GM21717 (cell line): ENCODE data around the gene TGFBR3.

Experiments
- ATAC-seq: cut with Tn5 transposase; IDR thresholded peaks from one replicate; pipeline ENCODE4 v1.9.1; 2021; ENCODE audit warnings: mild to moderate bottlenecking, moderate library complexity; ENCODE audit not compliant: unreplicated experiment

The TGFBR3 gene

GRCh38 chr1:91803847-91804545 lies 82.0 kb downstream of the TGFBR3 start:
- peak; percentile 94 for ATAC-seq

DNA sequence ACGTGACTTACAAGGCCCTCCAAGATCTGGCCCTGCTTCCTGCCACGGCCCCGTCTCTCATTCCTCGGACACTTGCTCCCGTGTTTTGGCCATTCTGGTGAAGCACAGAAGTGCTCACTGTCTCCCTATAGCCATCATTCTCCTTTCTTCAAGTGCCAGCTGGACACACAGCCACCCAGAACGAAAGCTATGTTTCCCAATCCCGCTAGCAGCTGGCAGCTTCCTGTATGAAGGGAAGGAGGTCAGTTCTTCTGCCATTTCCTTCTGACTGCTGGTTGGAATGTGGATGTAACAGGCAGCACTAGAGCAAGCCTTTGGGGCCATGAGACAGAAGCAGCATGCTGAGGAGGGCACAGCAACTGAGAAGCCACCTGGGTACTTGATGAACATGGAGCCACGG lies 82.8 kb downstream of the TGFBR3 start:
- ATAC-seq: no peak

- no peak for ATAC-seq
Observed at GRCh38 chr1:91801496-91802115, 84.3 kb downstream of the TGFBR3 start.

GRCh38 chr1:91799863-91800262 lies 86.1 kb downstream of the TGFBR3 start:
- no peak for ATAC-seq

- ATAC-seq: no peak
Observed at GRCh38 chr1:91799159-91799558, 86.8 kb downstream of the TGFBR3 start.

- no peak for ATAC-seq
Observed at GRCh38 chr1:91798740-91799139, 87.2 kb downstream of the TGFBR3 start.

- ATAC-seq: no peak
Observed at GRCh38 chr1:91798241-91798648, 87.7 kb downstream of the TGFBR3 start.

DNA sequence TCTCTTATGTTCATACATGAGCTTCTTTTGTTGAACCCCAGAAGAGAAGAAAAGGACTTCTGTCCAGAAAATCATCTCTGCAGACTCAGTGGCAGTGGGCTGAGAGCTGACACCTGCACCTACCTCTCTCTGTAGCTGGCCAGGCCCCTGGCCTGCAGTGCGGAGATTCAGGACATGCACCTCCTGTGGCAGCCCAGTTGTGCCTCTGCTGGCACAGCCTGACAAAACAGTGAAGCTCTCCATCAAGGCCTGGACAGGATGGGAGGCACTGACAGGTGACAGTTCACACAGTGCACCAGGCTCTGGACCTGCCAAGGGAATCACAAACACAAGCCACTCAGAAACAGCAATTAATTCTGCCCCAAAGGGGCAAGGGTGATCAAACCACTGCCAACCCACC lies 88.8 kb downstream of the TGFBR3 start:
- ATAC-seq: no peak

DNA sequence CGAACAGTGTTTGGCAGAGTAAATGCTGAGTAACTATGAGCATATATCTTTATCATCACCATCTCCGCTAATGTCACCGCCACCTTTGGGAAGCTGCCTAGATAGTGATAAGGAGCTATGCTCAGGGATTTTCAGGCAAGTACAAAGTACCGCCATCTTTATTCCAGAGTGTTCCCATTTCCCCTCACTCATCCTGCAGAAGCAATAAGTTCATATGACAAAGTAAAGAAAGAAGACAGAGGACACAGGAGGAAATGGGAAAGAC lies 89.6 kb downstream of the TGFBR3 start:
- no peak for ATAC-seq

DNA sequence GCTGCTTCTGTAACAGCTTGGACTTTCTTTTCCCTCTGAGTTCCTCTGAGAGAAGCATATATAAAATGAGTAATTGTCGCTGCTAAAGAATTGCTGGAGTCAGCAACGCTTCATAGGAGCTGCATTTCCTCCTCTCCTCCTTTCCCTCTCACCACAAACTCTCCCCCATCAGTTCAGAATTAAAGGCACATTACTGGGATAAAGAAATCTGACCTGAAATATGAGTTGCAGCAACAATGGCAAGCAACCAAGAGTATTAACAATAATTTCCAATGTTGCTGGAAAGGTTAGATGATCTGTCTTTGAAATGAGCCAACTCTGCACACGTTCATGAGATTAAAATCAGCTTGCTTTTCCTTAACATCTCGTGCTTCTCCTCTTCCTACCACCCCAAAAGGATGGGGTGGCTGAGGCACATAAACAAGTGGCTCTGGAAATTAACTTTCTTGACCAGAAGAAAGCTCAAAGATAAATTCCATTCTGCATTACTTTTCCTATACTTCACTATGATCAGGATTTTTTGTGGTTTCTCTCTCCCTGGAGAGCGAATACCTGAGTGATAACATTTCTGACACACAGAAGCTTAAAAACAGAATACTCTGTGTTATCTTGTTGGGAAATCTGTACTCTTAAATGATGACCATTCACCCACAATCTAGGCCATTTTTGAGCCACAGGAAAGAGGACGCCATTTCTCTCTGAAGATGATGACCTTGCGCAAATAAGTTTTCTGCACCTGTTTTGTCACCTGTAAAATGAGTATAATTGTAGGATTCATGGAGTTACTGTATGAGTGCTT lies 90.2 kb downstream of the TGFBR3 start:
- ATAC-seq: no peak

GRCh38 chr1:91793877-91794276 lies 92.1 kb downstream of the TGFBR3 start:
- no peak for ATAC-seq

DNA sequence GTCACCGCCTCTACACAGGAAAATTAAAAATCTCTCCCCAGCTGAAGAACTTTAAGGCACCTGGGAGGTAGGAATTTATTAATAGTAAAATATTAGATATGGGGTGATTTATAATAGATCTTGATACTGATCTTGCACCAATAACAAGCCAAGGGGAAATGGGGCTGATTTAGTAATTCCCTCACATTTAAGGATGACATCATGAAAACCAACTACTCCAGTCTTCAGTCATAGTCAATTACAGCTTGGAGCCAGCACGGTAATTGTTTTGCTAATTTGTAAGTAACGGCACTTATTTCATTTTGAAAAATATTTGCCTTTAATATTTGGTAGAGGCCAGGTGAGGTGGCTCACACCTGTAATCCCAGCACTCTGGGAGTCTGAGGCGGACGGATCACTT lies 92.8 kb downstream of the TGFBR3 start:
- ATAC-seq: no peak

- ATAC-seq: no peak
Observed at GRCh38 chr1:91792489-91793071, 93.4 kb downstream of the TGFBR3 start.

DNA sequence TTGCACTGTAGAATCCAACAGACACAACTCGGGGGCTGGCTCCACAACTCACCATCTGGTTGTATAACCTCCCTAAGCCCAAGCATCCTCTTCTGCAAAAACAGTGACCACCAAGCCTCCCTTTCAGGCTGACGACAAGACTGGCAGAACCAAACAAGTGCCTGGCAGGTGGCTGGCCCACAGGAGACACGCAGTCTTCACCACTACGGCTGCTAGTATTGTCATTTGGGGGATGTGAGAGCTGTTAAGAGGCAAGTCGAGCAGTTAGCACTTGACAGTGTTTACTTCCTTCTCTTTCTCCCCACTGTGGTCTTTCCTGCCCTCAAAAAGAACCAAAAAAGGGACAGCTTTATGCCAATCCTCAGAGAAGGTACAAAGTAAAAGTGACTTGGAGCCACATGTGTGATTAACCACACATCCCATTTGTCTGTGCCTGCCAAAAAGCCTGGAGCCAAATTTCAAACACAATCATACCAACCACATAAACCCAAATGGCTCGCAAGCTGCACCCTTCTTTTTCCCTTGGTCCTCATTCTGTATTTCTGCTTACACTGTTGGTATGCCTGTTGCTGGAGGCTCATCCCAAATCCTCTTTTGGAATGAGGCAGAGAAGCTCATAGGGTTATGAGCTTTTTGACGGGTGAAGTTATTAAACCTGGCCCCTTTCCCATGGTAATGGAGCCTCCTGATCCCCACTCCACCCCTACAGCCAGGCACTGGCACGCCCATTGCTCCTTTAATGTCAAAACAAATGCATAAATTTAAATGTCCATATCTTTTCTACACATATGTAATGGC lies 94.1 kb downstream of the TGFBR3 start:
- no peak for ATAC-seq

DNA sequence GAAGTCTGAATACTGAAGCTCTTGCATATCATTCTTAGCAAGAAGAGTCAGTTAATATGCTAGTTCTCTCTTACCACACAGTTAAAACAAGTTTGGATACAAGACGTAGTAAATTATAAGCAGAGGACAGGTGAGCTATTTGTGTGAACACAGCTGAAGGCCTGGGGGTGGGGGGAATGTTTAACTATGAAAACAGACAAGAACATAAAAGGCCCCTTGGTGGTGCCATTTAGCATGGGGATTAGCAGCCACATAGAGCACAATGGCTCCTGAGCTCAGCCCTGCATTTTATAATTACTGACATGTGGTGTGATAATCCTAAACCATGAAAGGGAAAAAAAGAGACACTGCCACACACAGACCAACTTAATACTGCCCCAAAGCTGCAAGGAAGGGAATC lies 94.8 kb downstream of the TGFBR3 start:
- no peak for ATAC-seq

GRCh38 chr1:91790392-91790791 lies 95.6 kb downstream of the TGFBR3 start:
- no peak for ATAC-seq

DNA sequence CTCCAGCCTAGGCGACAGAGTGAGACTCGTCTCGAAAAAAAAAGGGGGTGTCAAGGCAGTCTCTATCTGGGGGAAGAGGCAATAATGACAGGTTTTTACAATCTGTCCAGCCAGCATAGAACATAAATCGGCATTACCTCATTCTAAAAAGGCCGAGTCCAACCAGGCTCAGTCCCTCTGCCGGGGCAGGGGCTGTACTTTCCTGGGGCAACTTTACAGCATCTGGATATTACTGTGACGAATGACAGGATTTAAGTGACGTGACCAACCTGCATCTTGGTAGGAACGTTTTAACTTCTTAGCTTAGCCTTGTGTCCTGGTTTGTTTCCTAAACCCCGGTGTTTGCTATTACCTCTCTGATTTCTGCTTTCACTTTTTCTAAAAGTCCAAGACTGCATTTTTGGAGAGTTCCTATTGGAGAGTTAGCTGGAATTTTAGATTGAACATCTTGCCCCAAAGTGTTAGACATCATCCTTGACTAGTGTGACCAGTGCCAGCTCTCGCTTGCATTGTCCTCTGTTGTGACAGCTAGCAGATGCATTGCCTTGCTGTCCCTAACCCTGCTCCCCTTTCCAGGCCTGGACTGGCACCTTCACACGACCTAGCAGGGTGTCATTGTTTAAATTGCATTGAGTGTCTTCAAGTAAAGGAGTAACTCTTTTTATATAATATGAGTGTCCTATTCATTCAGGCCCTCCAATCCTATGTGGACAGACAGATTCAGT lies 96.5 kb downstream of the TGFBR3 start:
- ATAC-seq: no peak

- ATAC-seq: no peak
Observed at GRCh38 chr1:91787919-91788318, 98.0 kb downstream of the TGFBR3 start.

DNA sequence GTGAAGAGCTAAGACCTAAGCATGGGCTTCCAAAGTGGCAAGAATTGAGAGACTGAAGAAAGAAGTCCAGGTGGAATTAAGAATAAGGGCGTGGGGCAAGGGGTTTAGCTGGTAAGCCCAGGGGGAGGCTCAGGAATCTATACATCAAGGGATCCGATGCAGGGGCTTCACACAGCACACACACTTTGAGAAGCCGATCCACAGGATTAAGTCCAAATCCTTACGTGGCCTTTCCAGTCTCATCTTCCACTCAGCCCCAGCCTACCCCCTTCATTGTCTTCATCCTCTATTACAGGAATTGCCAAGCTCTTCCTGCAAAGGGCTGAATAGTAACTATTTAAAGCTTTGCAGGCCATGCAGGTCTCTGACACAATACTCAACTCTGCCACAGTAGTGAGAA lies 101.3 kb downstream of the TGFBR3 start:
- ATAC-seq: no peak

- ATAC-seq: peak; percentile 52
Observed at GRCh38 chr1:91784191-91784590, 101.8 kb downstream of the TGFBR3 start.
